Right ventricle myocardium inferior (tissue), 1 donor: Measurements from ENCODE around the gene DSTYK. TPM values are rescaled to one million over a fixed set of nuclear protein-coding genes. Genes with fewer than 3 reads are reported as not detected.
A peak's percentile ranks its signal among the peaks of the same experiment; 100 is the strongest.

Experiments used
- ATAC-seq: fragments of 200-7000 bp; cut with Tn5 transposase; one replicate; pipeline ENCODE4 v1.9.1; 2020; ENCODE audit warnings: mild to moderate bottlenecking, moderate library complexity
- DNase-seq: peaks from one replicate; pipeline ENCODE4 v3.0.0; 2021; ENCODE audit errors: missing footprints
- intact Hi-C: fragments of 100-400 bp; cut with DNase I; formaldehyde crosslinking; loops from one replicate; pipeline ENCODE4 v1.11.0; 2022
- total RNA-seq: library from RNA; stranded (reverse); fragmentation: NEBNext Ultra II Directional; extraction: Animal tissue kit (Norgen Biotek cat#: 25700); gene quantifications from one replicate; pipeline ENCODE4 v1.2.1, GENCODE V29; 2021
- donor health status: DM: no; HTN: yes; CAD: no; lungs with severe emphysema.

The DSTYK gene
- total RNA-seq, 1 donor from 2014 or later, result 5.2 TPM

GRCh38 chr1:205228093-205228521 lies 16.6 kb upstream of the DSTYK start:
- intact Hi-C loops, result loop anchor here (2.0 kb wide), 1 partner anchor 29 kb away; no protein-coding TSS in a partner anchor
- DNase-seq, result no peak
- no peak for ATAC-seq

- ATAC-seq (peak; percentile 97), DNase-seq (peak; percentile 92)
- intact Hi-C loops, result loop anchor here (2.0 kb wide), 1 partner anchor 29 kb away; no protein-coding TSS in a partner anchor
Measured at GRCh38 chr1:205227584-205228013, 16.1 kb upstream of the DSTYK start, which contains the start of gene TMCC2. Gene TMCC2, plus strand, starts transcription at chr1:205227946. Its CDS starts 619 bp downstream, at chr1:205228565.

- intact Hi-C loops, result no loop called here
- ATAC-seq (no peak), DNase-seq (no peak)
Measured at GRCh38 chr1:205226868-205227583, 15.5 kb upstream of the DSTYK start.

GRCh38 chr1:205225901-205226765 lies 14.6 kb upstream of the DSTYK start:
- intact Hi-C loops, result no loop called here
- ATAC-seq, result no peak
- DNase-seq, result no peak

- DNase-seq, result no peak
- intact Hi-C loops, result no loop called here
Measured at GRCh38 chr1:205224736-205225135, 13.2 kb upstream of the DSTYK start.

GRCh38 chr1:205220421-205220820 lies 8.9 kb upstream of the DSTYK start:
- DNase-seq (no peak), ATAC-seq (no peak)
- intact Hi-C loops, result no loop called here

More at GRCh38 chr1:205224736-205225135, 13.2 kb upstream of the DSTYK start:
- no peak for ATAC-seq

GRCh38 chr1:205217418-205217817 lies 5.9 kb upstream of the DSTYK start:
- DNase-seq (no peak), ATAC-seq (no peak)
- intact Hi-C loops, result no loop called here

GRCh38 chr1:205216588-205216987 lies 5.1 kb upstream of the DSTYK start:
- no peak for ATAC-seq

GRCh38 chr1:205214756-205215155 lies 3.3 kb upstream of the DSTYK start:
- no peak for DNase-seq
- no peak for ATAC-seq
- intact Hi-C loops, result loop anchor here (5.0 kb wide), 1 partner anchor 92 kb away; the partner anchor contains the start of gene RBBP5

More at GRCh38 chr1:205216588-205216987, 5.1 kb upstream of the DSTYK start:
- DNase-seq, result no peak
- intact Hi-C loops, result no loop called here

- intact Hi-C loops, result loop anchor here (5.0 kb wide), 1 partner anchor 90 kb away; the partner anchor contains the start of gene RBBP5
- no peak for DNase-seq
- peak; percentile 29 for ATAC-seq
Measured at GRCh38 chr1:205211839-205212536, 486 bp upstream of the DSTYK start.

GRCh38 chr1:205210756-205211168 lies 740 bp downstream of the DSTYK start:
- DNase-seq (peak; percentile 74), ATAC-seq (no peak)
- intact Hi-C loops, result loop anchor here (5.0 kb wide), 1 partner anchor 88 kb away; the partner anchor contains the start of gene RBBP5

- intact Hi-C loops, result no loop called here
- DNase-seq, result no peak
- no peak for ATAC-seq
Measured at GRCh38 chr1:205208811-205209210, 2.7 kb downstream of the DSTYK start.

- no peak for ATAC-seq
- no peak for DNase-seq
- intact Hi-C loops, result no loop called here
Measured at GRCh38 chr1:205205055-205205454, 6.4 kb downstream of the DSTYK start.

- DNase-seq (no peak), ATAC-seq (no peak)
- intact Hi-C loops, result no loop called here
Measured at GRCh38 chr1:205204552-205204951, 7.0 kb downstream of the DSTYK start.

- DNase-seq (no peak), ATAC-seq (no peak)
- intact Hi-C loops, result no loop called here
Measured at GRCh38 chr1:205199931-205200299, 11.6 kb downstream of the DSTYK start.

- intact Hi-C loops, result no loop called here
- ATAC-seq (no peak), DNase-seq (no peak)
Measured at GRCh38 chr1:205199090-205199930, 12.2 kb downstream of the DSTYK start.

- no peak for ATAC-seq
- intact Hi-C loops, result no loop called here
Measured at GRCh38 chr1:205192287-205192686, 19.2 kb downstream of the DSTYK start.

GRCh38 chr1:205191622-205192021 lies 19.9 kb downstream of the DSTYK start:
- intact Hi-C loops, result no loop called here
- ATAC-seq, result no peak
- DNase-seq, result no peak

More at GRCh38 chr1:205192287-205192686, 19.2 kb downstream of the DSTYK start:
- no peak for DNase-seq
